Stimulated activated CD8-positive, alpha-beta memory T cell treated with anti-CD3 and anti-CD28 coated beads, Interleukin-12 subunit alpha, Interleukin-12 subunit beta, amount 100 ng/mL, for 4 hours (primary cell): ENCODE results near the gene PRPH2.

Experiments used
- DNase-seq: peaks from one replicate; pipeline ENCODE4 v3.0.0-alpha.2; 2020; ENCODE audit warnings: low read depth

The PRPH2 gene, protein sequence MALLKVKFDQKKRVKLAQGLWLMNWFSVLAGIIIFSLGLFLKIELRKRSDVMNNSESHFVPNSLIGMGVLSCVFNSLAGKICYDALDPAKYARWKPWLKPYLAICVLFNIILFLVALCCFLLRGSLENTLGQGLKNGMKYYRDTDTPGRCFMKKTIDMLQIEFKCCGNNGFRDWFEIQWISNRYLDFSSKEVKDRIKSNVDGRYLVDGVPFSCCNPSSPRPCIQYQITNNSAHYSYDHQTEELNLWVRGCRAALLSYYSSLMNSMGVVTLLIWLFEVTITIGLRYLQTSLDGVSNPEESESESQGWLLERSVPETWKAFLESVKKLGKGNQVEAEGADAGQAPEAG

DNA sequence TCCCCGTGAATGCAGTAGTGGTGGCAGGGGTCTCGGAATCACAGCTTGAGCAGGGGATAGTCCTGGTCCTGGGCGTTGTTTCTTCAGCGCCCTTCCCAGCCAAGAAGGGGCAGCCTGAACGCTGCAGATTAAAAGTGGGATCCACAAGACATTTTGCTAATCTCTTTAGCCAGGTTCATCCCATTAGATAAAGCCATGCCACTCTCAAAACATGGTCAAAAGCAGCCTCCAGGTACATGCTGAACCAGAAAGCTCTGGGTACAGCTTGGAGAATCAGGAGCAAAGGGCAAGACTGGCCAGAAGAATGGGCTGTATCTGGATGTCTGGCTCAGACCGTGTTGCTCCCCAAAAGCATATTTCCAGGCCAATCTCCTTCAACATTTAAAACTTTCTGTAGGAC is at the start of gene PRPH2:
Gene PRPH2, minus strand, starts transcription at position 101 of the 400 bp plus-strand sequence. CDS start 263 bp downstream, outside the sequence.
- no peak for DNase-seq

DNA sequence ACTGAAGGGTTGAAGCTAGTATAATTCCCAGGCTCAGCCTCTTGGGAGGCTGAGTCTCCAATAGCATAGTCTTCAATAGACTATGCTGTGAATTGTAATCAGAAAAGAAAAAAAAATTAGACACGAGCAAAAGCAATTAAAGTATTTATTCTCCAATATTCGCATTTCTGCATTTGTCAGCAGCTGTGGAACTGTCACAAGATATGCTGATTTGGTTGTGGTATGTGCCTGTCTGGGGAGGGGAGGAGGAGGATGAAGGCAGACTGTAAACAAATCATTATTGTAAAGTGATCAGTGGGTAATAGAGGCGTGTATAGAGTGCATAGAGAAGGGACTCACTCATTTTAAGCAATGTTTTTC is 49.3 kb upstream of the PRPH2 start:
- no peak for DNase-seq

DNA sequence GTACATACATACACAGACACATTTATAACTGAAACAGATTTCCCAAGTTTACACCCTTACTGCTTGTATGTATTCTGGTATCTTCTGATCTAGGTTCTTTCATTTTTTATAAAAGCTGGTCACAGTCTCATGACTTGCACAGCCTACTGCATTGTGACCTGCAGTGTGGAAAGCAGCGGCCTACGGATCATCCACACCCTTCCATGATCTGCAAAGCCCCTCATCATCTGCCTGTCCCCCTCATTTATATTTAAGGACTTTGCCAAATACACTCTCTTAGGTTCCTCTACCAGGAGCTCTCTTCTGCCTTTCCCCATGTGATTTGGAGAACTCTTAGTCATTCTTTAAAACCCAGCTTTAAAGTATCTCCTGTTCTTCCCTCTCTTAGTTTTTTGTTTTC is 47.4 kb upstream of the PRPH2 start:
- no peak for DNase-seq

DNA sequence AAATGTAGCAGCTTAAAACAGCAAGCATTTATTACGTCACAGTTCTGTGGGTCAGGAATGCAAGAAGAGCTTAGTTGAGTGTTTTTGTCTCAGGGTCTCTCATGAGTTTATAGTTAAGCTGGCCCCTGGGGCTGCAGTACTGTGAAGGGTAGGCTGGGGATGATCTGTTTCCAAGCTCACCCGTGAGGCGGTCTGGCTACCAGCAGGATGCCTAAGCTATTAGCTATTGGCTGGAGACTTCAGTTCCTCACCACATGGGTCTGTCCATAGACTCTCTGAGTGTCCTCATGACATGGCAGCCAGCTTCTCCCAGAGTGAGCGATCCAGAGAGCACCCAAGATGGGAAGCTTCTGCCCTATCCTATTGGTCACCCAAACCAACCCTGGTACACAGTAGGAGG is 46.7 kb upstream of the PRPH2 start:
- DNase-seq: no peak

DNA sequence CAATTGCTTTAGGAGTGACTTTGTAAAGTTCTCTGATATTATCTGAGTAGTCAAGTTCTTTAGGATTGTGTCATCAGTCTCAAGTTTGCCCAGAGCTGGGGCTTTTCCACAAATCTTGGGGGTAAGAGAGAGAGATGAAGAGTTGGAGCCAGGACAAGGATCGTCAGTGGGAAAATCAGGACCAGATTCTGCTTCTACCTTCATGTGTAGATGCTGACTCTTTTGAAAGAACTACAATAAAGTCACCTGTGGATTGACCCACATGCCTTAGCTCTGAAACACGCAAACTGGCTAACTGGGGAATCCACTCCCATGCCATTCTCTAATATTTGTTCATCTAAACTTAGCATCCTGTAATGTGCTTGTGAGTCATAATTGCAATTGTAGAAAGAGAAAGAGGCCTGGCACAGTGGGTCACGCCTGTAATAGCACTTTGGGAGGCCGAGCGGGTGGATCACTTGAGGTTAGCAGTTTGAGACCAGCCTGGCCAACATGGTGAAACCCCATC is 43.8 kb upstream of the PRPH2 start:
- DNase-seq: no peak

DNA sequence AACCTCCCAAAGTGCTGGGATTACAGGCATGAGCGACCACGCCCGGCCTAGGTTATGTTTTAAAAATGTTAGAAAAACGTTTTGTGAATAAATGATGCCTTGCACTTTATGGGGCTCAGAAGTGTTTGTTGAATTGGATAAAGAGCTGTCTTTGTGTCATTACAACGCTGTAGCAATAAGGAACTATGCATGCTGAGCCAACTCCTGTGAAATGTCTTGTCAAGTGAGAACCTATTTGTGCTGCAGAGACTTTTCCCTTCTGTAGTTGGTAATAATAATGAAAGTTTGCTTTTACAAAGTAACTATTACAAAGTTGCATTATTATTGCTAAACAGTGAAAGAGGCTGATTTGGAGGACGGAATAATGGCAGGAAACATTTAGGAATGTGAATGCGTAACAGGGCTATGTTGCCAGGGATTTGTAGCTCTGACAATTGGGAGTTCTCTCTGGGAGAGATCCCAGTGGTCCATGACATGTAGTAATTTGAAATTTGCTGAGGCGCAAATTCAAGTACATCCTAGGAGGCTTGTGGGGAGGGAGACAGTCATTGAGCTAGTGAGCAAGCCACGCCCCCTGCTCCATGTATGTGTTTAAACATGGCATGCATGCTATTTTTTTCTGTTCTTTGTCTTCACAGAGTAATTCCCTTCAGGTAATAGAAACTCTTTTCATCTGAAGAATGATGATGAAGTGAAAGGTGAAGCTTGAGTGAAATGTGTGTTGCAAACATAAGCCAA is 42.7 kb upstream of the PRPH2 start:
- no peak for DNase-seq

DNA sequence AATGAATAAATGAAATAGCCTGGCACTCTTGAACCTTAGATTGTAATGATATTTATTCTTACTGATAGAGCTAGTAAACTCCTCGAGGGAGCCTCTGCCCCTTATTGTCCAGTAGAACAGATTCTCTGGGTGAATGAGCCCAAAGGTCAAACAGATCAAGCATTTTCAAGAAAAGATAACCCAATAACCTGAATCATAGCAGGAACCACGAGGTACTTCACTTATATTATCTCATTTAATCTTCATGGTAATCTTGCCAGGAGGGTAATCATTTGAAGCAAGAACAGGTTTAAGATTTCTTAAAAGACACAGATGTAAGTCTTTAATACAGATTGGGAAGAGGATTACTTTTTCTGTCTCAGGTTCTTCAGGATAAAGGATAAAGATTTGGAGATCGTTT is 40.6 kb upstream of the PRPH2 start:
- DNase-seq: no peak

DNA sequence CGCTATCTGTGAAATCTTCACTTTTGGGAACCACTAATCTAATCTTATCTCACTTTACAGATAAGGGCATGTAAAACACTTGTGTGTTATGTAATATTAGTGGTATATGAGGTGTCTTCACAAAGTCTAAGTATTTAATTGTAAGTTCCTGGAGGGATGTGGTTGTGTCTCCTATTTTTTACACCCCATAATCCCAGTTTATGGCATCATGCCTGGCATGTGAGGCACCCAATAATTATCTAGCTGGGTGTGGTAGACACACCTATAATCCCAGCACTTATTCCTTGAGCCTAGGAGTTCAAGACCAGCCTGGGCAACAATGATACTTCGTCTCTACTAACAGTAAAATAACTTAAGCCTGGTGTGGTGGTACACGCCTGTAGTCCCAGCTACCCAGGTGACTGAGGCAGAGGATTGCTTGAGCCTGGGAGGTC is 40.0 kb upstream of the PRPH2 start:
- DNase-seq: no peak

DNA sequence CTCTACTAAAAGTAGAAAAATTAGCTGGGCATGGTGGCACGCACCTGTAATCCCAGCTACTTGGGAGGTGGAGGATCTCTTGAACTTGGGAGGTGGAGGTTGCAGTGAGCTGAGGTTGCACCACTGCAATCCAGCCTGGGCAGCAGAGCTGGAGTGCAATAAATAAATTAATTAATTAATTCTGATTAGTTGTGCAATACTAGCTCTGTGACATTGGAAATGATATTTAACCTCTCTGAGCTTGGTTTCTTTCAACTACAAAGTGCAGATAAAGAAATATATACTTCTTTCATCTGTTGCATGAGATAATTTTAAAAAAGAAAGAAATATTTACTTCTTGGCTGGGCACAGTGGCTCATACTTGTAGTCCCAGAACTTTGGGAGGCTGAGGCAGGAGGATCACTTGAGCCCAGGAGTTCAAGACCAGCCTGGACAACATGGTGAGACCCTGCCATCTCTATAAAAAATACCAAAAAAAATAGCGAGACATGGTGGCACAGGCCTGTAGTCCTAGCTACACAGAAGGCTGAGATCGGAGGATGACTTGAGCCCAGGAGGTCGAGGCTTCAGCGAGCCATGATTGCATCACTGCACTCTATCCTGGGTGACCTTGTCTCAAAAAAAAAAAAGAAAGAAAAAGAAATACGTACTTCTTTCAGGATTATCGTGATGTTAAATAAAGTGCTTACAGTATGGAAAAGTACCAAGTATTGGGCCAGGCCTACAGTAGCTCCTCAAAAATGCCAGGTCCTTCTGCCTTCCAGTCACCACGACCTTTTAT is 39.1 kb upstream of the PRPH2 start:
- DNase-seq: no peak

DNA sequence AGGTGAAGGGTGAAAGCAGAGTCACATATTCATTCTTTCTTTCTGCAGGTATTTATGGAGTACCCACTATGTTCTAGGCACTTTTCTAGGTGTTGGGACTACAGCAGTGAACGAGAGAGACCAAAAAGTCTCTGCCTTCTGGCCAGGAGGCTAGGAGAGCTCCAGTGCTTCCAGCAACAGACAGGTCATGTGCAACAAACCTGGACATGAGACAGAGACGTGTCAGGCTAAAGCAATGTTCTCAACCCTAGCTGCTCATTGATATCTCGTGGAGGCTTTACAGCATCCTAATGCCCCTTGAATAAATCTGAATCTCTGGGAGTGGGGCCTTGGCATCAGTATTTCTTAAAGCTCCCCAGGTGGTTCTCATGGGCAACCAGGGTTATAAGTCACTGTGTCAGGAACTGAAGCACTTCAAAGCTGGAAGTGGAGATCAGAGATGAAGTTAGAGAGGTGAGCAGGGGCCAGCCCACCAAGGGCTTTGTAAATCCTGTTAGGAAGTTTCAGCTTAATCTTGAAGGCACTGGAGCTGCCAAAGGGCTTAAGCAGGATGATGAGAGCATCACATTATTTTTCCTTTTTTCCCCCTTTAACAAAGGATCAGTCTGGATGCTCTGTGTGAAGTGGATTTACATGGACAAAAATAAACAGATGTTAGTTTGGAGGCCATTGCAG is 36.5 kb upstream of the PRPH2 start:
- DNase-seq: no peak

DNA sequence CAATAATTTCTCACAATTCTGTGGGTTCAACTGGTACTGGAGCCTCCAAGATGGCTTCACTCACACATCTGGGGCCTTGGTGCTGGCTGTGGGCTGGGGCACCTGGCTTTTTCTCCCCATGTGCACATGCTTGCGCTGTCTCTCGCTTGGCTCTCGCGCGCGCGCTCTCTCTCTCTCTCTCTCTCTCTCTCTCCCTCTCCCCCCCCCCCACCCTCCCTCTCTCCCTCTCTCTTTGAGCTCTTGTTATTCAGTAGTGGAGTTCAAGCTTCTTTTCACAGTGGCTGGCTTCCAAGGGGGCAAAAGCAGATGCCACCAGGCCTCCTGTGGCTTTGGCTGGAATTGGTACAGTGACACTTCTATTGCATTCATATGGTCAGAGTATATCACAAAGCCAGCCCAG is 34.3 kb upstream of the PRPH2 start:
- DNase-seq: no peak

DNA sequence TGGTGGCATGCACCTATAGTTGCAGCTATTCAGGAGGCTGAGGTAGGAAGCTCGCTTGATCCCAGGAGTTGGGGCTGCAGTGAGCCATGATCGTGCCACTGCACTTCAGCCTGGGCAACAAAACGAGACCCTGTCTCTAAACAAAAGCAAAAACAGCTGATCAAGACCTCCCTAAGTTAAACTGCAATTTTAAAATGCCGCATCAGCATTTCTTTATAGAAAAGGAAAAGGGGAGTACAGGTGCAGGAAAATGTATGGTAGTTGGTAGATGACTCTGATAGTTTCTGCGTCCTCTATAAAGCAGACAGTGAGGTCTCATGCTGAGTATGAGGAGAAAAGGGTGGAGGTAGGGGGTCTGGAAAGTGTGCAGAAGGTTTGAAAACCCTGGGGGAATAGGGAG is 32.4 kb upstream of the PRPH2 start:
- DNase-seq: no peak

DNA sequence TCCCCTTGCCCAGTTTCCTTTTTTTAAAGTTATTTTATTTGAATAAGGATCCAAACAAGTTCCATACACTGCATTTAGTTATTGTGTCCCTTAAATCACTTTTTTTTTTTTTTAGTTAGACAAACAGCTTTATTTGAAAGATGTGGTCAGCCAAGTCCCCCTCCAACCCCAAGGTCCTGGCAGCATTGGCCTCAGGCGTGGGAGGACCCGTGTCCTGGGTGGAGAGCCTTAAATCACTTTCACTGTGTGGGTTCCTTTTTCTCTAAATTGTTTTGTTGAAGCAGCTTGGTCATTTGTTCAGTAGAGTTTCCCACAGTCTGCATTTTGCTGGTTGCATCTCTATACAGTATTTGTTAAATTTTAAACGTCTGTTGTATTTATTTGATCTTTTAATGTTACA is 28.7 kb upstream of the PRPH2 start:
- DNase-seq: no peak

DNA sequence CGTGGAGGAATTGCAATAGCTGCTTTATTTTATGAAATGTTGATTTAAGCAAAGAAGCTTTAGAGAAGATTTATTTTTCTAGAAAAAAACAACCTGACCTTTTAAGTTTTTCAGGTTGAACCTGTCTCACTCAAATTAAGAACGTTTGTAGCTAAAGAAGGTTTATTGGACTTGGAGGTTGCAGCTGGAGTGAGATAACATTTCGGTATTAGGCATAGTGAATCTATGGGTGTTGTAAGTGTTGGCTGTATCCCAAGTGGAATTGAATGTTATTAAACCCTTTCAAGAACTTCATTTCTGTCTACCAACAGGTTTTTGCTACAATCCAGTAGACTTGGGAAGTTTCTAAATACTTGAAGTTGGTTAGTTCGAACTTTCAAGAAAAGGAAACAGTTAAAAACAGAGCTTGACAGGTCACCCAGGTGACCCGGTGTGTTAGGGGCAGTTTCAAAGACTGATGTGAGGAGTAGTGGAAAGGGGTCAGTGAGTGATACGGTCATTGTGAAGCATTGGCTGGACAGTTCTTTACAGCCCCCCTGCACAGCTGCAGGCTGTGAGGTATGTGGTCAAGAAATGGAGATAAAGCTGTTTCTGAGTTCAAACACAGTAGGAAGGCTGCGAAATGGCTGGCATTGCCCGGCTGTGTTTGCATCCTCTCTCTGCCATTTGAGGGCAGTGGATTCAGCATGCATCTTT is 26.0 kb upstream of the PRPH2 start:
- no peak for DNase-seq

DNA sequence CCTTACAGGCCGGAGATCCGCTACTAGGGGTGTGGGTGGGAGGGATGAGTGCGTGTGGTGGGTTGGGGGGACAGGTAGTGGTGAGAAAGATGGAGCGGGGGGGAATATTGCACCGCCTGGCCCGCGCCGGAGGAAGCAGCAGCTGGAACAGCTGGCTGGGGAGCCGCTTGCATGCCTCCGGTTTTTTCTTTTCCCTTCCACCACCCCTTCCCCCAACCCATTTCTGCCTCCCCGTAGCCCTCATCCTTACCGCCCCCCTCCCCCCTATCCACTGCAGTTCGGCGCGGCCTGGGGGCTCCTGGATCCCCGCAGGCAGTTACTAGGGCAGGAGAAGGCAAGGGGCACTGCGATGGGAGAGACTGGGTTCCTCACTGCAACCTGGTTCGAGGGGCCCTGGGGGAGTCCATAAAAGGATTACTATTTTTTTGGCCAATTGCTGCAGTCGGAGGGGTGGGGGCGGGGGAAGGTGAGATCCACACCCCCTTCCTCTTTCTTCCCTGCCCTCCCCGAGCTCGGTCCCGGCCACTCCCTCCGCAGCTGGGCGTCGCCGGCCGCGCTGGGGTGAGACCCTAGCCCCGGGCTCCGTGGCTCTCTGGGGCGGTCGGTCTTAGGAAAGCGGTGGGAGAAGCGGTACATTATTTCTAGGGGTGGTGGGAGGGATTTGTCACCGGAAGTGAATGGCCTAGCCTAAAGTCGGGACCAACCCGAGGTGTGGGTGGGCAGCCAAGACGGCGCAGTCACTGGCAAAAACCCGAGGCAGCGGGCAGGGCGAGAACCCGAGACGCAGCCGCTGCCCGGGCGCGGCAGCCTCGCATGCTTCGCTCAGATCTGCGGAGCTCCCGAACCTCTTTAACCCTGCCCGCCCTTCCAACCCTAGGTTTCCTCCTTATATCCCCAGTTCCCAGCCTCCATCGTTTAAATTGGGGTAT is 24.3 kb upstream of the PRPH2 start:
- DNase-seq: peak; percentile 63

DNA sequence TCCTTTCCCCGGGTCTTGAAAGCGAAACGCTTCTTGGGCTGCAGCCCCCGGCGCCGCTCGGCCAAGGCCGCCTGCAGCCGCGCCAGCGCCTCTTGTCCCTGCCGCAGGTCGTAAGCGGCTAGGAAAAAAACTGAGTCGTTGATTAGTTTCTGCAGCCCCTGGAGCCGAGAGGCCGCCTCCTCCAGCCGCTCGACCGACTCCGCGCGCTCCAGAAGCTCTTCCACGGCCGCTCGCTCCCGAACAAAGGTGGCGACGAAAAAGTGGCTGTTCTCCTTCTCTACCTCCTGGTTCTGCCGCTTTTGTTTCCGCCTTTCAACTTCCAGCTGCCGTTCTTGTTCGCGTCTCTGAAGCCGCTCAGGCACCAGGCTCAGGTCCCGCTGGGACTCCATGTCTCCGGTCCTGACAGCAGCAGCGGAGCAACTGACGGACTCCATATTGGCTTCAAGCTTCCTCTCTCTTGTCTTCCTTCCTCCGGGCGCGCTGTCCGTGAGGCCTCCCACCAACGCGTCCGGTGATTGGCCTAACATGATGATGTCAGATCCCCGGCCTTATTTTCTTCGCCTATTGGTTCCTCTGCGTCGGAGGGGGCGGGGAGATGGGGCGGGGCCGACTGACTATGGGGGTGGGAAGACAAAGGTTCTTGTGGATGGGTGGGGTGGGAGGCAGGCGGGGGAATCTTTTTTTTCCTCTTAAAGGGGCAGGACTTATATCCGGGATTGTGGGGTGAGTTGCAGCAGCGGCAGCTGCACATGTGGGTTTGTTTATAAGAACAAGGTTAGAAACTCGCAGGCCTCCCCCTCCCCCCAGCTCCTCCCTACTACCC is 23.5 kb upstream of the PRPH2 start, which contains the start of gene TBCC:
Gene TBCC, minus strand, starts transcription at position 464 of the 823 bp plus-strand sequence. Its CDS starts 30 bp downstream, at position 434.
- peak; percentile 84 for DNase-seq

DNA sequence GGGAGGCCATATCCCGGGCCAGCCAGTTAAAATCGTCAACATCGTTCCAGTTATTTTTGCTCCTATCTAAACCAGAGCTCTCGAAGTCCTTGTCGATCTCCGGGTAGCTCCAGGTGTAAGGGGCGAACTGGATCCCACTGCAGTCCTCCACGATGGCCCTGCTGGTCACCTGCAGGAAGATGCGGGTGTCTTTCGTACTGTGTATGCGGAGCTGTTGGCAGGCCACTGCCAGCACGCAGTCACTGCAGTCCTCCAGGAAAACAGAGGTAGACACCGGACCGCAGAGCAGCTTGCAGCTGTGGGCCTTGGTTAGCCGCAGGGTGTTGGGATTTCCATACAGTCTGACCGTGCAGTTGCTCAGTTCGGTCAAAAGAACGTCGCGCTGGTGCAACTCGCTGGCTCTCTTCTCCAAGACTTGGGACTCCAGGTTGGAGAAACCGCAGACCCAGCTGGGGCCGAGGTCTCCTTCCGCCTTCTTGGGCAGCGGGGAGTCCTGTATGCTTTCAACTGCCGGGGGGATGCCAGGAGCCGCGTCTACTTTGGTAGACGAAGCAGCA is 22.8 kb upstream of the PRPH2 start:
- DNase-seq: peak; percentile 15

DNA sequence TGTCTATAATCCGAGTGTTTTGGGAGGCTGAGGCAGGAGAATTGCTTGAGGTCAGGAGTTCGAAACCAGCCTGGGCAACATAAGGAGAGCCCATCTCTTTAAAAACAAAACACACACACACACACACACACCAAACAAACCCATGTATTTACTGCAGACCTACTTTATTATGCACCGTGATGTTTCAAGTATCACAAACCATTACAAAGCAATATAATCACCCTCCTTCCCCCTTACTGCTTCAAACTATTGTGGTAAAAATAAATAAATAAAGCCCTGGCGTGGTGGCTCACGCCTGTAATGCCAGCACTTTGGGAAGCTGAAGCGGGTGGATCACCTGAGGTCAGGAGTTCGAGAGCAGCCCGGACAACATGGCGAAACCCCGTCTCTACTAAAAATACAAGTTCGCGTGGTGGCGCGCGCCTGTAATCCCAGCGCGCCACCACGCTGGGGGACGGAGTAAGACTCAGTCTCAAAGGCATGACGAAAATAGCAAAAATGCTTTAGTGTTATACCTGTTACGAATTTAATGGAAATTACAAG is 22.0 kb upstream of the PRPH2 start:
- DNase-seq: no peak
